Measurements from ENCODE around the gene CCDC134.
"Not testable (repeated sequence)": the region's sequence is repeated elsewhere in the genome, so short reads cannot be mapped to it uniquely, and the experiment has no call there.

Gene CCDC134

GRCh38 chr22:41868556-41868955 lies 68.1 kb downstream of the CCDC134 start:
- H3K4me3 ChIP-seq (ENCODE audit: low read depth in 1 of 2, low read length in 1 of 2) = no peak overlapping the region

GRCh38 chr22:41870081-41870480 lies 69.6 kb downstream of the CCDC134 start:
- H3K4me3 ChIP-seq (ENCODE audit: low read depth in 1 of 2, low read length in 1 of 2) = not testable (repeated sequence)
- H3K36me3 ChIP-seq = peaks cover 67% of the 10 kb centered on the region

More at GRCh38 chr22:41868556-41868955, 68.1 kb downstream of the CCDC134 start:
- H3K36me3 ChIP-seq = peaks cover 53% of the 10 kb centered on the region
- TF ChIP-seq CTCF (IDR thresholded peaks at IDR 0.05) = no peak
- H3K4me1 ChIP-seq (ENCODE audit: control insufficient read depth in 1 of 2, insufficient read depth in 1 of 2, low read depth in 1 of 2, low read length in 1 of 2) = peaks cover 0 to 1% of the 10 kb centered on the region in 2 experiments
- no peak overlapping the region for H3K27ac ChIP-seq
- no peaks in the 10 kb centered on the region for H3K9me3 ChIP-seq
- H3K27me3 ChIP-seq = no peaks in the 10 kb centered on the region

GRCh38 chr22:41870786-41871185 lies 70.3 kb downstream of the CCDC134 start:
- Histone ChIP-seq H3K4me1 (ENCODE audit: control insufficient read depth in 1 of 2, insufficient read depth in 1 of 2, low read depth in 1 of 2, low read length in 1 of 2) (no peaks in the 10 kb centered on the region), H3K27me3 (no peaks in the 10 kb centered on the region), H3K9me3 (no peaks in the 10 kb centered on the region), H3K4me3 (ENCODE audit: low read depth in 1 of 2, low read length in 1 of 2) (no peak overlapping the region), H3K27ac (no peak overlapping the region), H3K36me3 (peaks cover 75% of the 10 kb centered on the region)
- no peak for TF ChIP-seq CTCF (IDR thresholded peaks at IDR 0.05)

More at GRCh38 chr22:41870081-41870480, 69.6 kb downstream of the CCDC134 start:
- not testable (repeated sequence) for H3K27me3 ChIP-seq; H3K4me1 ChIP-seq (ENCODE audit: control insufficient read depth in 1 of 2, insufficient read depth in 1 of 2, low read depth in 1 of 2, low read length in 1 of 2); H3K27ac ChIP-seq; H3K9me3 ChIP-seq

GRCh38 chr22:41873391-41873790 lies 72.9 kb downstream of the CCDC134 start:
- Histone ChIP-seq H3K27me3 (no peaks in the 10 kb centered on the region), H3K4me3 (ENCODE audit: low read depth in 1 of 2, low read length in 1 of 2) (no peak overlapping the region), H3K4me1 (ENCODE audit: control insufficient read depth in 1 of 2, insufficient read depth in 1 of 2, low read depth in 1 of 2, low read length in 1 of 2) (no peaks in the 10 kb centered on the region), H3K9me3 (no peaks in the 10 kb centered on the region), H3K36me3 (peaks cover 86% of the 10 kb centered on the region), H3K27ac (no peak overlapping the region)
- TF ChIP-seq CTCF (IDR thresholded peaks at IDR 0.05) = no peak

GRCh38 chr22:41874090-41874489 lies 73.6 kb downstream of the CCDC134 start:
- Histone ChIP-seq H3K9me3 (no peaks in the 10 kb centered on the region), H3K4me1 (ENCODE audit: control insufficient read depth in 1 of 2, insufficient read depth in 1 of 2, low read depth in 1 of 2, low read length in 1 of 2) (no peaks in the 10 kb centered on the region), H3K27ac (no peak overlapping the region), H3K27me3 (no peaks in the 10 kb centered on the region), H3K4me3 (ENCODE audit: low read depth in 1 of 2, low read length in 1 of 2) (no peak overlapping the region), H3K36me3 (peaks cover 83% of the 10 kb centered on the region)
- TF ChIP-seq CTCF (IDR thresholded peaks at IDR 0.05) = no peak

- H3K27me3 ChIP-seq = no peaks in the 10 kb centered on the region
- peaks cover 89% of the 10 kb centered on the region for H3K36me3 ChIP-seq
- H3K4me1 ChIP-seq (ENCODE audit: control insufficient read depth in 1 of 2, insufficient read depth in 1 of 2, low read depth in 1 of 2, low read length in 1 of 2) = no peaks in the 10 kb centered on the region
- TF ChIP-seq CTCF (IDR thresholded peaks at IDR 0.05) = no peak
- H3K9me3 ChIP-seq = no peaks in the 10 kb centered on the region
- no peak overlapping the region for H3K4me3 ChIP-seq (ENCODE audit: low read depth in 1 of 2, low read length in 1 of 2)
- no peak overlapping the region for H3K27ac ChIP-seq
Observed at GRCh38 chr22:41875531-41876270, 75.2 kb downstream of the CCDC134 start.

Data from neutrophil (primary cell).